HFFc6 (cell line): ENCODE results near the gene POLK. TPM values are rescaled to one million over a fixed set of nuclear protein-coding genes. Genes with fewer than 3 reads are reported as not detected.

Experiments
- DNase-seq: peaks from one replicate; pipeline ENCODE4 v3.0.0-alpha.2; 2018
- H3K27ac Mint-ChIP-seq: 2 replicates; pipeline ENCODE4 v1.8.0; 2020; ENCODE audit warnings: mild to moderate bottlenecking, mixed read lengths
- H3K27me3 Mint-ChIP-seq: 2 replicates; pipeline ENCODE4 v1.8.0; 2021; ENCODE audit warnings: mild to moderate bottlenecking, moderate library complexity, mixed read lengths; ENCODE audit not compliant: insufficient read depth
- H3K36me3 Mint-ChIP-seq: 2 replicates; pipeline ENCODE4 v1.8.0; 2021; ENCODE audit warnings: low read depth, mixed read lengths
- H3K4me1 Mint-ChIP-seq: 2 replicates; pipeline ENCODE4 v1.8.0; 2020; ENCODE audit warnings: low read depth, mixed read lengths
- H3K4me3 Mint-ChIP-seq: 2 replicates; pipeline ENCODE4 v1.8.0; 2020; ENCODE audit warnings: mild to moderate bottlenecking, moderate library complexity, mixed read lengths
- H3K9me3 Mint-ChIP-seq: 2 replicates; pipeline ENCODE4 v1.8.0; 2020; ENCODE audit warnings: mild to moderate bottlenecking, mixed read lengths
- total RNA-seq, 6 experiments: library from RNA; stranded (reverse); fragmentation: NEBNext Ultra II Directional; extraction: Animal tissue kit (Norgen Biotek cat#: 25700); gene quantifications; 2 replicates in 1 of 6; 3 replicates in 5 of 6; pipeline ENCODE4 v1.2.3, GENCODE V29; 2021
- TF ChIP-seq, protein P1 (sequence below): fragments of 200-600 bp; sonication (generic); IDR thresholded peaks from 2 replicates; pipeline ENCODE4 v1.5.0; 2021; ENCODE audit warnings: antibody characterized with exemption, mild to moderate bottlenecking

POLK gene
- total RNA-seq, 6 experiments from 2014 or later: 25.5 to 30.8 (median 28.7) TPM

DNA sequence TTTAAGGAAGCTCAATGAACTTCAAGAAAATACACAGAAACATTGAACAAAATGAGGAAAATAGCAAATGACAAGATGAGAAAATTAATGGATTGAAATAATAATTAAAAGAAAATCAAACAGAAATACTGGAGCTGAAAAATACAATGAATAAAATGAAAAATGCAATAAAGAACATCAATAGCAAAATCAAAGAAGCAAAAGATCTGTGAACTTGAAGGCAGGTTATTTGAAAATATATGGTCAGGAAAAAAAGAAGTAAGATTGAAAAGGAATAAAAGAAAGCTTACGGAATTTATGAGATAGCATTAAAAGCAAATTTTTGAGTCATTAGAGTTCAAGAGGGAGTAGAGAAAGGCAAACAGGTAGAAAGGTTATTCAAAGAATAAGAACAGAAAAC lies 42.7 kb upstream of the POLK start:
- no peak for DNase-seq
- no peaks in the 10 kb centered on the region for H3K27me3 Mint-ChIP-seq
- H3K4me1 Mint-ChIP-seq: no peaks in the 10 kb centered on the region
- H3K27ac Mint-ChIP-seq: no peak overlapping the region
- peaks cover 23% of the 10 kb centered on the region for H3K9me3 Mint-ChIP-seq
- no peak overlapping the region for H3K4me3 Mint-ChIP-seq
- TF ChIP-seq, protein P1, sequence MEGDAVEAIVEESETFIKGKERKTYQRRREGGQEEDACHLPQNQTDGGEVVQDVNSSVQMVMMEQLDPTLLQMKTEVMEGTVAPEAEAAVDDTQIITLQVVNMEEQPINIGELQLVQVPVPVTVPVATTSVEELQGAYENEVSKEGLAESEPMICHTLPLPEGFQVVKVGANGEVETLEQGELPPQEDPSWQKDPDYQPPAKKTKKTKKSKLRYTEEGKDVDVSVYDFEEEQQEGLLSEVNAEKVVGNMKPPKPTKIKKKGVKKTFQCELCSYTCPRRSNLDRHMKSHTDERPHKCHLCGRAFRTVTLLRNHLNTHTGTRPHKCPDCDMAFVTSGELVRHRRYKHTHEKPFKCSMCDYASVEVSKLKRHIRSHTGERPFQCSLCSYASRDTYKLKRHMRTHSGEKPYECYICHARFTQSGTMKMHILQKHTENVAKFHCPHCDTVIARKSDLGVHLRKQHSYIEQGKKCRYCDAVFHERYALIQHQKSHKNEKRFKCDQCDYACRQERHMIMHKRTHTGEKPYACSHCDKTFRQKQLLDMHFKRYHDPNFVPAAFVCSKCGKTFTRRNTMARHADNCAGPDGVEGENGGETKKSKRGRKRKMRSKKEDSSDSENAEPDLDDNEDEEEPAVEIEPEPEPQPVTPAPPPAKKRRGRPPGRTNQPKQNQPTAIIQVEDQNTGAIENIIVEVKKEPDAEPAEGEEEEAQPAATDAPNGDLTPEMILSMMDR: no peak
- peaks cover 22% of the 10 kb centered on the region for H3K36me3 Mint-ChIP-seq

DNA sequence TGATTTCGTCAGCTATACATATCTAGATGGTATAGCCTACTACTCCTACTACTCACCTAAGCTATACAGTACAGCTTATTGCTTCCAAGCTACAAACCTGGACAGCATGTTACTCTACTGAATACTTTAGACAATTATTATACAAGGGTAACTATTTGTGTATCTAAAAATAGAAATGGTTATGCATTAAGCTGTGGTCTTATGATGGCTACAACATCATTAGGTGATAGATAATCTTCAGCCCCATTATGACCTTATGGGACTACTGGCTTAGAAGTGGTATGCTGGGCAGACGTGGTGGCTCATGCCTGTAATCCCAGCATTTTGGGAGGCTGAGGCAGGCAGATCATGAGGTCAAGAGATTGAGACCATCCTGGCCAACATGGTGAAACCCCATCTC lies 40.5 kb upstream of the POLK start:
- TF ChIP-seq, protein P1: no peak
- H3K36me3 Mint-ChIP-seq: peaks cover 22% of the 10 kb centered on the region
- no peak overlapping the region for H3K27ac Mint-ChIP-seq
- peaks cover 23% of the 10 kb centered on the region for H3K9me3 Mint-ChIP-seq
- H3K4me3 Mint-ChIP-seq: no peak overlapping the region
- no peaks in the 10 kb centered on the region for H3K4me1 Mint-ChIP-seq
- no peaks in the 10 kb centered on the region for H3K27me3 Mint-ChIP-seq
- no peak for DNase-seq

DNA sequence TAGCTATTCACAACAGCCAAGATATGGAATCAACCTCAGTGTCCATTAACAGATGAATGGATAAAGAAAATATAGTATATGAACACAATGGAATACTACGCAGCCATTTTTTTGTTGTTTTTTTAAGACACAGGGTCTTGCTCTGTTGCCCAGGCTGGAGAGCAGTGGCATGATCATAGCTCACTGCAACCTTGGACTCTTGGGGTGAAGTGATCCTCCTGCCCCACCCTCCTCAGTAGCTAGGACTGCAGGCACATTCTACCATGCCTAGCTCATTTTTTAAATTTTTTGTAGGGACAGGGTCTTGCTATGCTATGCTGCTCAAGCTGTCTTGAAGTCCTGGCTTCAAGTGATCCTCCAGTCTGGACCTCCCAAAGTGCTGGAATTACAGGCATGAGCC lies 38.7 kb upstream of the POLK start:
- Mint-ChIP-seq H3K27ac (no peak overlapping the region), H3K4me3 (no peak overlapping the region), H3K36me3 (peaks cover 22% of the 10 kb centered on the region), H3K27me3 (no peaks in the 10 kb centered on the region), H3K4me1 (no peaks in the 10 kb centered on the region), H3K9me3 (peaks cover 19% of the 10 kb centered on the region)
- TF ChIP-seq, protein P1: no peak
- DNase-seq: no peak

DNA sequence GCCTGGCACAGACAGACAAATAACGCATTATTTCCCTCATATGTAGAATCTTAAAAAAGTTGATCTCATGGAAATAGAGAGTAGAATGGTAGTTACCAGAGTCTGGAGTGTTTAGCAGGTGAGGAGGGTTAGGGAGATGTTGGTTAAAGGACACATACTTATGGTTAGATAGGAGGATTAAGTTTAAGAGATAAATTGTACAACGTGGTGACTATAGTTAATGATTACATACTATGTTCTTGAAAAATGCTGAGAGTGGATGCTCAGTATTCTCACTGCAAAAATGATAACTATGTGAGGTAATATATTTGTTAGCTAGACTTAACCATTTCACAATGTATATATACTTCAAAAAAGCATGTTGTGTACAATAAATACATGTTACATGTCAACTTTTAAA lies 38.2 kb upstream of the POLK start:
- no peak overlapping the region for H3K4me3 Mint-ChIP-seq
- no peak for DNase-seq
- H3K4me1 Mint-ChIP-seq: no peaks in the 10 kb centered on the region
- H3K9me3 Mint-ChIP-seq: peaks cover 17% of the 10 kb centered on the region
- H3K36me3 Mint-ChIP-seq: peaks cover 21% of the 10 kb centered on the region
- H3K27ac Mint-ChIP-seq: no peak overlapping the region
- H3K27me3 Mint-ChIP-seq: no peaks in the 10 kb centered on the region
- TF ChIP-seq, protein P1: no peak

DNA sequence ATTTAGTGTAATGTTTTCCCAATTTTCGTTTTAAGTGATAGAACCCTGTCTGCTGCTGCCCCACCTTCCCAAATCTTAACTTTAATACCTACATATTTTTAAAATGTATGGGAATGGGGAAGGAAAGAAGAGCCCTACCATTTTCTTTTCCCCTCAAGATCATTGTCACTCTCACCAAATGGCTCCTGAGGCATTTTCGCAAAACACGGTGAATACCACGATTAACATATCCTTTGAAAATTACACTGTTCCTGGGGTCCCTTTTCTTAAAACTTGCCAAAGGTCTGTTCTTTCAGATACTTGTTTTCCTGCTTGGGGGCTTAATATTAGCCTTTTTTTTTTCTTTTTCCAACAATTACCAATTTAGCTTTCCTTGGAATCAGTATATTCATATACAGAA lies 36.3 kb upstream of the POLK start:
- Mint-ChIP-seq H3K27me3 (no peaks in the 10 kb centered on the region), H3K4me1 (no peaks in the 10 kb centered on the region), H3K36me3 (peaks cover 6% of the 10 kb centered on the region), H3K9me3 (no peaks in the 10 kb centered on the region), H3K27ac (no peak overlapping the region), H3K4me3 (no peak overlapping the region)
- DNase-seq: no peak
- TF ChIP-seq, protein P1: no peak

DNA sequence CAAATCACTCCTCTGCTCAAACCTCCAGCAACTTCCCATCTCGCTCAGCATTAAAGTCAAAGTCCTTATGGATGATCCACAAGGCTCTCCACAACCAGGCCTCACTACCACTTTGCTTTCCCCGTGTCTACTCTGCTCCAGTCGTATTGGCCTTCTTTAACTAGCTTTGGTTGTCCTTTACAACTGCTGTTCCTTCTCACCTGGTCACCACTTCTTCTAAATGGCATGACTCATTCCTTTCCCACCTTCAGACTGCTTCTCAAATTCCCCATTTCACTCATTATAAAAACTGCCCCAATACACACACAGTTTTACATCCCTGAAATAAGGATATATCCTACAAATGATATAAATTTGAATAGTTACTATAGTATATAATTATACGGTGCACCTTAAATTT lies 30.7 kb upstream of the POLK start:
- no peaks in the 10 kb centered on the region for H3K4me1 Mint-ChIP-seq
- peaks cover 5% of the 10 kb centered on the region for H3K9me3 Mint-ChIP-seq
- peaks cover 1% of the 10 kb centered on the region; the same call in 1 of the 2 replicates for H3K27me3 Mint-ChIP-seq
- TF ChIP-seq, protein P1: no peak
- no peak overlapping the region for H3K27ac Mint-ChIP-seq
- no peak for DNase-seq
- peaks cover 21% of the 10 kb centered on the region for H3K36me3 Mint-ChIP-seq
- no peak overlapping the region for H3K4me3 Mint-ChIP-seq
